ENCODE results near the gene MYT1.

MYT1 gene

GRCh38 chr20:64253443-64253842 is 89.2 kb downstream of the MYT1 start:
- DNase-seq: no peak

GRCh38 chr20:64254156-64254555 is 89.9 kb downstream of the MYT1 start:
- DNase-seq: no peak

GRCh38 chr20:64254571-64255360 is 90.5 kb downstream of the MYT1 start:
- no peak for DNase-seq

GRCh38 chr20:64255361-64256281 is 91.4 kb downstream of the MYT1 start, which contains the start of gene PCMTD2:
TSS of gene PCMTD2 (plus strand) at chr20:64255748. CDS start at chr20:64259966, 4,218 bp downstream.
- peak; percentile 92 for DNase-seq

GRCh38 chr20:64256282-64256935 is 92.2 kb downstream of the MYT1 start:
- peak; percentile 23 for DNase-seq

GRCh38 chr20:64257107-64257757 is 93.0 kb downstream of the MYT1 start:
- no peak for DNase-seq

GRCh38 chr20:64258071-64258823 is 94.0 kb downstream of the MYT1 start:
- no peak for DNase-seq

GRCh38 chr20:64260239-64260638 is 96.0 kb downstream of the MYT1 start:
- DNase-seq: no peak

- no peak for DNase-seq
These were observed 96.9 kb downstream of the MYT1 start for GRCh38 chr20:64261138-64261537.

GRCh38 chr20:64264091-64264490 is 99.8 kb downstream of the MYT1 start:
- DNase-seq: no peak

GRCh38 chr20:64265201-64265600 is 100.9 kb downstream of the MYT1 start:
- DNase-seq: no peak

GRCh38 chr20:64266988-64267387 is 102.7 kb downstream of the MYT1 start:
- no peak for DNase-seq

- no peak for DNase-seq
These were observed 103.9 kb downstream of the MYT1 start for GRCh38 chr20:64268174-64268573.

- DNase-seq: no peak
These were observed 105.6 kb downstream of the MYT1 start for GRCh38 chr20:64269604-64270411.

GRCh38 chr20:64271636-64272035 is 107.4 kb downstream of the MYT1 start:
- no peak for DNase-seq

- DNase-seq: no peak
These were observed 108.9 kb downstream of the MYT1 start for GRCh38 chr20:64273109-64273508.

- DNase-seq: no peak
These were observed 112.6 kb downstream of the MYT1 start for GRCh38 chr20:64276817-64277216.

- no peak for DNase-seq
These were observed 113.5 kb downstream of the MYT1 start for GRCh38 chr20:64277571-64278316.

GRCh38 chr20:64278317-64278681 is 114.0 kb downstream of the MYT1 start:
- peak; percentile 13 for DNase-seq

- no peak for DNase-seq
These were observed 115.7 kb downstream of the MYT1 start for GRCh38 chr20:64279826-64280459.

Data from hematopoietic multipotent progenitor cell treated with erythropoietin and hydrocortisone succinate and interleukin-3 and kit ligand, for 6 days (in vitro differentiated cells).